Middle frontal gyrus (tissue), 1 donor: ENCODE measurements around the gene PTCSC3.
"Not testable (repeated sequence)": the region's sequence is repeated elsewhere in the genome, so short reads cannot be mapped to it uniquely, and the experiment has no call there.

Source experiments
- DNase-seq: peaks from one replicate; pipeline ENCODE4 v3.0.0-alpha.2; 2015; ENCODE audit warnings: low spot score; ENCODE audit errors: extremely low spot score

Gene PTCSC3

DNA sequence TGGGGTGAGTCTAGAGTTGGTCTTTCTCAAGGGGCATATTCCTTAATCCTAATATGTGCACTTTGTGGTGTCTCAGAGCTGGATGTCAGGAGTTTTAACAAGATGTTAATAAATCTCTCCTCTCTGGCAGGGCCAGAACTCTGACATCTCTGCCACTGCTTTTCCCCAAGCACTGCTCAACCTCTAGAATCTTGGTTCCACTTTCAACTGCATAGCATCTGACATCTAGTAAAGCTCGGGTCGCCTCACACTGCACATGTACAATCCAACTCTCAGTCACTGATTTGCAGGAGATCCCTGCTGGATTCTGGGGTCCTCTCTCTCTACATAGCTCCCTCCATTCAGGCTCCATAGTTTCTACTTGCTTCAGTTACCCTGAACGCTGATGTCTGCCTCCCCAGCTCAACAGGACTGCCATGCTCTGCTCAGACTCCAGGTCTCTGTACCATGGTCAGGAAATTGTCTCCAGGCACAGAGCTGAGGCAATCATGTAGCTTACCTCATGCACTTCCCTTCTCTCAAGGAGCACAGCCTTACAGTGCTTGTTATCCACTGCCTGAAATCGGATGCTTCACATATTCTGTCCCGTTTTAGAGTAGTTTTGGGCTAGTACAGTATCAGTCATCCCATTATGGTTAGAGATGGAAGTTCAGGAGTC lies 1.6 kb downstream of the PTCSC3 start:
- DNase-seq = no peak

DNA sequence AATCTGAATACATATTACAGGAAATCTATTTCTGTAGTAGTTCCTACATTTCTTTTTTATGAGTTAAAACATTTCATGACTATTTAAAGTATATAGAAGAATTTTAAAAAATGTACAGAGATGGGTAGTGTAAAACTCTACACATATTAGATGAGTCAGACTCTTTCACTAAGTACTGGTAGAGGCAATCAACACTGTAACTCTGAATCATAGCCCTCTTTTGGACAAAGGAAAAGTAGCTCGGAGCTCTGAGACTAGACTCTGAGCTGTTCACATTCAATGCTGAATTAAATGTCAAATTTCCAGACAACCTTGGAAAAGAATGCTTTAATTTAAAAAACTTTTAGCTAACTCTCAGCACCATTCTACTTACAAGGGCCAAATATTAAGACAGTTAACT lies 3.4 kb downstream of the PTCSC3 start:
- no peak for DNase-seq

DNA sequence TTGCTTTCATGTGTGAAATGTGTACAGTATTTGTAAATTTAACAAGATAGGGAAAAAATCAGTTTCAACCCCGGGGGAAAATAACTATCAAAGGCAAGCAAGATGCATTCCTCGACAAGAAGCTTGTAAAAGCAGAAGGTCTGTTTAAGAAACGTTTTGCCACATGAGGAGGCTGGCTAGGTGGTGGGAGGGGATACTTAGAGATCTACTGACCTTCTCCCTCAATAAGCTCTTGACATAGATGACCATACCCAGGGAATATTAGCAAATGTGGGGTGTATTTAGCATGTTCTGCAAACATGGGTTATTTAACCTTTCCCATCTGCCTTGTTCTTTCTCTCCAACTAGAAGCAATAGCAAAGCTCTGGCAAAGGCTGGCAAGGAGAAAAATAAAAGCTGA lies 4.9 kb downstream of the PTCSC3 start:
- DNase-seq = no peak

GRCh38 chr14:36167431-36167830 lies 9.1 kb downstream of the PTCSC3 start:
- DNase-seq = no peak

- no peak for DNase-seq
Measured at GRCh38 chr14:36163451-36163850, 13.1 kb downstream of the PTCSC3 start.

- DNase-seq = no peak
Measured at GRCh38 chr14:36162267-36162666, 14.3 kb downstream of the PTCSC3 start.

DNA sequence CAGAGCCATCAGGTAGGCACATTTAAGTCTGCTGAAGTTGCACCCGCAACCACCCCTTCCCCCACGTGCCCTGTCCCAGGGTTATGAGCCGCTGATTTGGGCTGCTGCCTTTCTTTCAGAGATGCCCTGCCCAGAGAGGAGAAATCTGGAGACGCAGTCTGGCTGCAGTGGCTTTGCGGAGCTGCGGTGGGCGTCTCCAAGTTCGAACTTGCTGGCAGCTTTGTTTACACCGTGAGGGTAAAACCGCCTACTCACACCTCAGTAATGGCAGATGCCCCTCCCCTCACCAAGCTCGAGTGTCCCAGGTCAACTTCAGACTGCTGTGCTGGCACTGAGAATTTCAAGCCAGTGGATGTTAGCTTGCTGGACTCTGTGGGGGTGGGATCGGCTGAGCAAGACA lies 14.7 kb downstream of the PTCSC3 start:
- no peak for DNase-seq

DNA sequence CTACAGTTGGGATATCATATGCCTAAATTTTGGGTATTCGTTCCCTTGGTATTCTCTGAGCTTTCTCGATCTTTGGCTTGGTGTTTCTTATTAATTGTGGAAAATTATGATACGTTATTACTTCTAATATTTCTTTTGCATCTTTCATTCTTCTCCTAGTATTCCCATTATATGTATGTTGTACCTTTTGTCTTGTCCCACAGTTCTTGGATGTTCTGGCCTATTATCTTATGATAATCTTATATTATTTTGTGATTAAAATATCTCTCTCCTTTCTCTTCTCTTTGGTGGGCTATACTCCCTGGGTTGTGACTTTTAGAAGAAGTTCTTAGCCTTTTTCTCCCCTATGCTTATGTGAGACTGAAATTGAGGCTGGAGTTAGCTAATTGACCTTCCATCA lies 25.2 kb downstream of the PTCSC3 start:
- DNase-seq = no peak

- DNase-seq = no peak
Measured at GRCh38 chr14:36134038-36134437, 42.5 kb downstream of the PTCSC3 start.

GRCh38 chr14:36132826-36133225 lies 43.7 kb downstream of the PTCSC3 start:
- DNase-seq = no peak

GRCh38 chr14:36130186-36130585 lies 46.3 kb downstream of the PTCSC3 start:
- DNase-seq = no peak

DNA sequence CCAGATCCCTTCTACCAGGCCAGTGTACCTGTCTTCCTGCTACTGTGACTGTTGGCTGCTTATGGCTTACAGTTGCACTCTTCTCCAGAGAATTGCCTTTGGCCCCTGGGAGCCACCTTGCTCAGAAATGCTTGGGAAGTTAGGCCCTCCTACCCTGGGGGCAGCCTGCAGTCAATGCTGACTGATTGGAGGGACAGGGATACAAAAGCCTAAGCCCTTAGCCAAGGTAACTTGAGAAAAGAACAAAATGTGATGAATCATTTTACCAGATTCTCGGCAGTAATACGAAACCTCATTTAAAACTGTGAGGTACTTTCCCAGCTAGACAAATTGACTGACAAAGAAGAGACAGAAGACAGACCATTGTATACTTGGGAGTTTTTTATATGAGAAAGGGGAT lies 47.3 kb downstream of the PTCSC3 start:
- no peak for DNase-seq

DNA sequence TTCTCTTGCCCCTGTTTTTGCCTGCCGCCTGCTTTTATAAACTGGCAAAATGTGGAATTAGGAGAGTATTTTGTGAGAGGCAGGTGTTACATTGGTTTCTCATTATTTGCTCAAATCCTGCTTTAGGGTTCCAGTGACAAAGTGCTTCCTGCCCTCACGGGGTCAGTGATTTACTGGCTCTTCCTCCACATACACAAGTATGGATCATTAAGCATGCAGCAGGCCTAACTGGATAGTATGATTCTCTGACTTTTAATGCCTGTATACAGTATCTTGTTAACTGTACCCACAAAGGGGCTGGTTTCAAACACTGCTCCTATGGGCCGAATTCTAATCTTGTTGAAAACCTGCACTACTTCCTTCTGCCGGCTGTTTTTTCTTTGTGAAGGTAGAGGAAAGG lies 63.2 kb downstream of the PTCSC3 start:
- DNase-seq = no peak

DNA sequence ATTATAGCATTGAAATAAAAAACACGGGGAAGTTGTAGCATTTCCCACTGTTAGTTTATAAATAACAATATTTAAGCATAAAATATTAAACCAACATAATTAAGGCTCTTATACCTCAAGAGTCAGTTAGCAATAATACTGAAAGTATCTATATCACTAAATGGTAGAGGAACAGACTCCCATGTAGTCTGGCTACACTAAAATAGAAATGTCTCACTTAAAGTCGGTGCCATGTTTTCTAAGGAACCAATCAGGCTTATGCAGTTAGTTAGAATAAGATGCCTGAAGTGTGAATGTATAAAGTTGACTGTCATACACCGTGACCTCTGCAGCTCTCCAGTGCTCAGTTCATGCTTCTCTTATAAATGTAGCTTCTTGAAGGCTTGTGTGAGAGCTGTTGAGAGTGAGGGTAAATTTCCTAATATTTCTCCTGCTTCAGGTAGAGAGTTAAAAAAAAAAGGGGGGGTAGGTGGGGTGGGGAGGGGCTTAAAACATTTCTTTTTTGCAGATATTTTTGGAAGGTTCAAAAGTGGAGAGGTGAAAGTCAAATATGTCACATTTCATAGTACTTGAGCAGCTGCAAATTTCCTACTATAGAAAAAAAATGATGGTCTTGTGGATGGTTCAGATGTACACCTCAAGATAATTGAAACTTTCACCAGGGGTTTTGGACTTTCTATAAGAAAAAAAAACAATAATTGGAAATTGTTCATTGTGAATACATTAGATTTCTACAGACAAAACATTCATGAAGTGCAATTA lies 64.5 kb downstream of the PTCSC3 start:
- no peak for DNase-seq

DNA sequence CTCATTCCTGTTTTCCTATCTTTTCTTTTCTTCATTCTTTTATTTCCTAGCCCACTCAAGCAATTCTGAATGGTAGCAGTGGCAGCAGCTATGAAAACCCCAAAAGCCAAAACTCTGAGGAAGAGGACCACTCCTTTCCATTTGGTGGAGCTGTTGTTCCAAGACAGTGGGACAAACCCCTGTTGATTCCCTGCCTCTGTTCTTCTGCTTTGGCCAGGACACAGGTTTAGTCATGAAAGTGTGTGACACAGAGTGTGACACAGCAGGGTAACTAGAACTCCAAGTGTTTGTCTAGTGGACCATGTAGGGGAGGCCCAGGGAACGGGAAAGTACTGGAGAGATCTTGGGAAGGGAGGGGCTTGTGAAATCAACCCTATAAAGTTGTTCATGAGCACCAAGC lies 71.1 kb downstream of the PTCSC3 start:
- DNase-seq = no peak

GRCh38 chr14:36104258-36104657 lies 72.3 kb downstream of the PTCSC3 start:
- DNase-seq = not testable (repeated sequence)

DNA sequence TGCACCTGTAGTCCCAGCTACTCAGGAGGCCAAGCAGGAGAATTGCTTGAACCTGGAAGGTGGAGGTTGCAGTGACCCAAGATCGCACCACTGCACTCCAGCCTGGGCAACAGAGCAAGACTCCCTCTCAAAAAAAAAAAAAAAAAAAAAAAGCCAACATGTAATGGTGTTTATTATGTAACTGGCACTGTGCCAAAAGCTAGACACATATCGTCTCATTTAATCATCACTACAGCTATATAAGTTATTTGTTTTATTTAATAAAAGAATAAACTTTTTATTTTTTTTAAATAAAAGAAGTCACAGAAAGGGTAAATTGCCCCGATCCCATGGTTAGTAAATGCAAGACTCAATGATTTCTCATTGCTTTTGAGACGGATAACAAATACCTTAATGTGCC lies 76.9 kb downstream of the PTCSC3 start:
- no peak for DNase-seq

DNA sequence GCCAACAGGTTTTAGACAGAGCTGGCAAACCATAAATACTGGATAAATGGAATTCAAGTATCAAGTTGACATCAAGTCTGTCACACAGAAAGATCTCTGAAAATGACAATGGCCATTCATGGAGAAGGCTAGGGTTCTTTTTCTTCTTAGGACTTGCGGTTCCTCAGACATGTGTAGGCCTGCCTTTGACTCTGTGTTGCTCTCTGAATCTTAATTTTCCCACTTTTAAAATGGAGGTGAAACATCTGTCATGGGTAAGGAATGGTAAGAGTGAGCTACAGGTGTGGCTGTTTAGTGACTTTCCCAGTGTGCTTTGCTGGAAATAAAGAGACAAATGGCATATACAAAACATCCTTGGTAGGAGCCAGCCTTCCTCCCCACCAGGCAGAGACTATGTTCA lies 79.2 kb downstream of the PTCSC3 start:
- no peak for DNase-seq

GRCh38 chr14:36096090-36096489 lies 80.4 kb downstream of the PTCSC3 start:
- no peak for DNase-seq

DNA sequence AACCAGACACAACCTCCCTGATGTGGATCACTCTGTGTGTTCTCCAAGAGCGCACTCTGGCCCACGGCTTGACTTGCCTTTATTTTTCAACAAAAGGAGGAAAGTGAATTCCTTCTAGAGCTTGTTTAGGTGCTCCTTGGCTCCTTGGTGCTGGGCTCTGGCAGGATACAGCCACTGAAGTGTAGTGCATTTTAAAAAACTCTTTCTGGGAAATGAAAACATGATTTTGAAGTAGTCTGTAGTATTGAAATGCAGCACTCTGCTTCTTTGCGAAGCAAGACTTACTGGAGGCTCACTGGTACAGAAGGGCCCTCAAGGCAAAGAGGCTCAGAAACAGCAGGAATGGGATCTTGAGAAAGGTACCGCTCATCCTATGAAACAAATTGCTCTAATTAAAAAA lies 81.6 kb downstream of the PTCSC3 start:
- DNase-seq = no peak

DNA sequence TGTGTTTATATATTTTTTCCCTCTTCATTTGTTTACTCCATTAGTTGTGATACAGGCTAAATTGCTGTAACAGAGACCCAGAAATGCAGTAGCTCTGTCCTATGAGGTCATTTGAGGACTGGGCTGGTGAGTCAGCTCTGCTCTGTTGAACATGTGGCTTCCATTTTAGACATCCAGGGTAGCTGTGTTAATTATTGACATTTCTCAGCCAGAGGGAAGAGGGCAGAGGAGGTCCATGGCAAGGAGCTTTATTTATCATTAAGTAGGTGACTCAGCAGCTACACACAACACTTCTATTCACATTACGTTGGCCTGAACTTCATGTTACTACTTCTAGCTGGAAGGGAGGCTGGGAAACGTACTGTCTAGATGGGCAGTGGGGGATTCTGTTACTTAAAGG lies 85.4 kb downstream of the PTCSC3 start:
- no peak for DNase-seq

GRCh38 chr14:36087411-36087810 lies 89.1 kb downstream of the PTCSC3 start:
- DNase-seq = no peak
